Measurements from ENCODE around the gene ATF6. TPM values are rescaled to one million over a fixed set of nuclear protein-coding genes. Genes with fewer than 3 reads are reported as not detected.

The ATF6 gene
- total and polyA plus RNA-seq, 8 donors, result 2.2 to 29.5 (median 16.9) TPM

DNA sequence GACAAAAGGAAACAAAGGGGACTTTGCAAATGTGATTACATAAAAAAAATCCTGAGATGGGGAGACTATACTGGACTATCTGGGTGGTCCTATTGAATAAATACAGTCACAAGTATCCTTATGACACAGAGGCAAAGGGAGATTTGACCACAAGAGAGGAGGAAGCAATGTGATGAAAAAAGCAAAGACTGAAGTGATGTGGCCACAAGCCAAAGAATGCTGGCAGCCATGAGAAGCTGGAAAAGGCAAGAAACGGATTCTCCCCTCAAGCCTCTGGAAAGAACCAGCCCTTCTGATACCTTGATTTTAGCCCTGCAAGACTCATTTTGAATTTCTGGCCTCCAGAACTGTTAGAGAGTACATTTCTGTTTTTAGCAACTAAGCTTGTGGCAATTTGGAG is 221.2 kb downstream of the ATF6 start:
- Histone ChIP-seq H3K36me3 (no peaks in the 10 kb centered on the region), H3K4me1 (no peaks in the 10 kb centered on the region), H3K9me3 (no peaks in the 10 kb centered on the region), H3K27me3 (no peaks in the 10 kb centered on the region), H3K4me3 (no peak overlapping the region), H3K27ac (no peak overlapping the region)
- FAIRE-seq, result no peak
- TF ChIP-seq, protein P1, sequence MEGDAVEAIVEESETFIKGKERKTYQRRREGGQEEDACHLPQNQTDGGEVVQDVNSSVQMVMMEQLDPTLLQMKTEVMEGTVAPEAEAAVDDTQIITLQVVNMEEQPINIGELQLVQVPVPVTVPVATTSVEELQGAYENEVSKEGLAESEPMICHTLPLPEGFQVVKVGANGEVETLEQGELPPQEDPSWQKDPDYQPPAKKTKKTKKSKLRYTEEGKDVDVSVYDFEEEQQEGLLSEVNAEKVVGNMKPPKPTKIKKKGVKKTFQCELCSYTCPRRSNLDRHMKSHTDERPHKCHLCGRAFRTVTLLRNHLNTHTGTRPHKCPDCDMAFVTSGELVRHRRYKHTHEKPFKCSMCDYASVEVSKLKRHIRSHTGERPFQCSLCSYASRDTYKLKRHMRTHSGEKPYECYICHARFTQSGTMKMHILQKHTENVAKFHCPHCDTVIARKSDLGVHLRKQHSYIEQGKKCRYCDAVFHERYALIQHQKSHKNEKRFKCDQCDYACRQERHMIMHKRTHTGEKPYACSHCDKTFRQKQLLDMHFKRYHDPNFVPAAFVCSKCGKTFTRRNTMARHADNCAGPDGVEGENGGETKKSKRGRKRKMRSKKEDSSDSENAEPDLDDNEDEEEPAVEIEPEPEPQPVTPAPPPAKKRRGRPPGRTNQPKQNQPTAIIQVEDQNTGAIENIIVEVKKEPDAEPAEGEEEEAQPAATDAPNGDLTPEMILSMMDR (IDR thresholded peaks at IDR 0.05), result no peak
- intact Hi-C loops (cut with DNase I), result loop anchor here in 1 of 3 donors (5.0 kb wide), 1 partner anchor 50 kb away; no protein-coding TSS in a partner anchor
- no peak for DNase-seq
- WGBS, 2 donors, result 65 to 70% methylated on average over 1 of the region's 1 CpG
- ATAC-seq, result no peak

DNA sequence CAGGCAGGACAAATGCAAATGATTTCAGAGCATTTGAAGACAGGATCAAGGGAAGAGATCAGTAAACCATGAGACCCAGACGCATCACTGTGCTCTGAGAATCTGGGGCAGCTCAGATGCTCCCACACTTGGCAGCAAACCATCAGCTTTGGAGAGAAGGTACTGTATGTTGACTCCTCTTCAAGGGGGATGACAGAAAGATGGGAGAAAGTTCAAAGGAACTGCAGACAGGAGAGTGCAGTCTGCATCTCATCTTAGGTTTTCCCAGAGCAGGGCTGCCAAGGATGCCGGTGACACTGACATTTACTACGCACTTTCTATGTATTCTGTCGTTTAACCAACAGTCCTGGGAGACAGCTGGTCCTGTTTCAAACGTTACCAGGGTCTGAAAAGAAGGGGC is 221.8 kb downstream of the ATF6 start:
- ATAC-seq (no peak), DNase-seq (no peak), FAIRE-seq (no peak)
- TF ChIP-seq, protein P1 (IDR thresholded peaks at IDR 0.05), result no peak
- H3K4me3 ChIP-seq, result no peak overlapping the region
- H3K9me3 ChIP-seq, result no peaks in the 10 kb centered on the region
- H3K27me3 ChIP-seq, result no peaks in the 10 kb centered on the region
- 61 to 64% methylated on average over 5 of the region's 5 CpGs for WGBS, 2 donors
- H3K4me1 ChIP-seq, result no peaks in the 10 kb centered on the region
- no peaks in the 10 kb centered on the region for H3K36me3 ChIP-seq
- intact Hi-C loops (cut with DNase I), result loop anchor here in 1 of 3 donors (5.0 kb wide), 1 partner anchor 51 kb away; no protein-coding TSS in a partner anchor
- no peak overlapping the region for H3K27ac ChIP-seq

DNA sequence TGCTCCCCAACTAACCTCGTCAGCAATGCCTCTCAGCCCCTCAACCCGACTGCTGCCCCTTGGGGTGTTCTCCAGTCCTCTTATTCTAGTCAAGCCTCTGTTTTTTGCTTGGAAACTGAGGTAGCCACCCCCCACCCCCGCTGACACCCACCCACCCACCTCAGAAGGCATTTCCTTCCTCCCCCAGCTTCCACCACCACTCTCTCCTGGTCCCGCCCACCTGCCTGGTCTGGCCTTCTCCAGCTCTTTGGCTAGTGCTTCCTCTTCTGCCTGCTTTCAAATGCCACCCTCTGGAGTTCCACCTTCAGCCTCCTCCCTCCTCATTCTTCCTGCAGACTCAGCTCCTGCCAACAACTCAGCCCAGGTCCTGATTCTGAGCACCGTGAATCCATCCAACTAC is 222.3 kb downstream of the ATF6 start:
- Histone ChIP-seq H3K27me3 (no peaks in the 10 kb centered on the region), H3K4me1 (no peaks in the 10 kb centered on the region), H3K4me3 (no peak overlapping the region), H3K36me3 (no peaks in the 10 kb centered on the region), H3K27ac (no peak overlapping the region), H3K9me3 (no peaks in the 10 kb centered on the region)
- intact Hi-C loops (cut with DNase I), result loop anchor here in 1 of 3 donors (5.0 kb wide), 1 partner anchor 51 kb away; no protein-coding TSS in a partner anchor
- peak in 1 of 4 donors; percentile 40 for ATAC-seq
- no peak for FAIRE-seq
- DNase-seq, result no peak
- WGBS, 2 donors, result 64 to 67% methylated on average over 5 of the region's 5 CpGs
- TF ChIP-seq, protein P1 (IDR thresholded peaks at IDR 0.05), result no peak

DNA sequence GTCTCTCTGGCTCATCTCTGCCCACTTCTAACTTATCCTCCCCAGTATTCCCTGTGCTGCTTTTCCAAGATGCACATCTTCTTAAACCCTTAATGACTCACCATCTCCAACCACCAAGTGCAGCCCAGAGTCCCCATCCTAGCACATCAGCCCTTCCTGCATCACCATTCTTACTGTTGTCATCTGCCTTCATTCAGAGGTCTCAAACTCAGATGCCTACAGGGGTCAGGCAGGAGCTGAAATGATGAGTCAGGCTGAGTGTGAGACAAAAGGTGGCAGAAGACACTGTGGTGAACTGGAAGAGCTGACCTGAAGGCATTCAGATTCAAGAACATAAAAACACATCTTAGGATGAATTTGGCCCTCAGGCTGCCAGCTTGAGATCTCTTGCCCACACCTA is 223.0 kb downstream of the ATF6 start:
- Histone ChIP-seq H3K4me3 (no peak overlapping the region), H3K36me3 (no peaks in the 10 kb centered on the region), H3K27ac (no peak overlapping the region), H3K9me3 (no peaks in the 10 kb centered on the region), H3K27me3 (no peaks in the 10 kb centered on the region), H3K4me1 (no peaks in the 10 kb centered on the region)
- FAIRE-seq (no peak), ATAC-seq (no peak), DNase-seq (no peak)
- TF ChIP-seq, protein P1 (IDR thresholded peaks at IDR 0.05), result no peak
- intact Hi-C loops (cut with DNase I), result loop anchor here in 1 of 3 donors (5.0 kb wide), 1 partner anchor 52 kb away; no protein-coding TSS in a partner anchor

DNA sequence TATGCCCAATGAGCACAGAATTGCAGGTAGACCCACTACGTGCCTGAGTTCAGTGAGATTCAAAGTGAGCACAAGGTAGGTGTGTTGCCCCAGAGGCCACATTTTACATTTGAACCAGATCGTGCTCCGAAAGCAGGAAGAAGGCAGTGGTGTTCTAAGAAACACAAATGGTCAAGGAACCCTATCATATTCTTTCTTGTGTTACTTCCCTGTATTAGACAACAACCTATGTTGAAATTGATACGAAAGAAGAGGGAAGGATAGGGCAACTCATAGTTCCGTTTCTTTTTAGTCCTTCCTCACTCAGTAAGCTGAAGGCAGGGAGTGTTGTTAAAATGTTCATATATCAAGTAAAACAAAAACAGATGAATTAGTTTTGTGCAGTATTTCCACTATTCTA is 223.7 kb downstream of the ATF6 start:
- FAIRE-seq (no peak), ATAC-seq (peak in 2 of 4 donors; percentile 14 to 65), DNase-seq (no peak)
- Histone ChIP-seq H3K27me3 (no peaks in the 10 kb centered on the region), H3K4me3 (no peak overlapping the region), H3K27ac (no peak overlapping the region), H3K36me3 (no peaks in the 10 kb centered on the region), H3K9me3 (no peaks in the 10 kb centered on the region), H3K4me1 (no peaks in the 10 kb centered on the region)
- WGBS, 2 donors, result 73 to 77% methylated on average over 5 of the region's 5 CpGs
- TF ChIP-seq, protein P1 (IDR thresholded peaks at IDR 0.05), result no peak
- intact Hi-C loops (cut with DNase I), result loop anchor here in 1 of 3 donors (5.0 kb wide), 1 partner anchor 52 kb away; no protein-coding TSS in a partner anchor
